HG03565 (cell line): ENCODE results near the gene PRR30.

Experiments used
- ATAC-seq: cut with Tn5 transposase; IDR thresholded peaks from one replicate; pipeline ENCODE4 v1.9.1; 2021; ENCODE audit warnings: mild to moderate bottlenecking, moderate library complexity; ENCODE audit not compliant: unreplicated experiment

The PRR30 gene

GRCh38 chr2:27100036-27100435, 39.2 kb downstream of the PRR30 start:
- no peak for ATAC-seq

- ATAC-seq: no peak
Observed at GRCh38 chr2:27099334-27099955, 39.8 kb downstream of the PRR30 start.

GRCh38 chr2:27097341-27097740, 41.9 kb downstream of the PRR30 start:
- no peak for ATAC-seq

GRCh38 chr2:27096748-27097297, 42.4 kb downstream of the PRR30 start:
- ATAC-seq: no peak

GRCh38 chr2:27095745-27096651, 43.2 kb downstream of the PRR30 start:
- ATAC-seq: no peak

GRCh38 chr2:27095427-27095744, 43.8 kb downstream of the PRR30 start:
- no peak for ATAC-seq

GRCh38 chr2:27094353-27094984, 44.7 kb downstream of the PRR30 start:
- ATAC-seq: no peak

- ATAC-seq: no peak
Observed at GRCh38 chr2:27093430-27094352, 45.5 kb downstream of the PRR30 start.

GRCh38 chr2:27092696-27093429, 46.3 kb downstream of the PRR30 start:
- ATAC-seq: no peak

- ATAC-seq: no peak
Observed at GRCh38 chr2:27091746-27092695, 47.2 kb downstream of the PRR30 start.

- ATAC-seq: no peak
Observed at GRCh38 chr2:27089111-27089954, 49.9 kb downstream of the PRR30 start.

GRCh38 chr2:27088634-27089033, 50.6 kb downstream of the PRR30 start:
- no peak for ATAC-seq

- no peak for ATAC-seq
Observed at GRCh38 chr2:27087823-27088410, 51.3 kb downstream of the PRR30 start.
